Fibroblast of upper back skin (primary cell): ENCODE measurements around the gene NOS3.
A peak's percentile ranks its signal among the peaks of the same experiment; 100 is the strongest.
"Not testable (repeated sequence)": the region's sequence is repeated elsewhere in the genome, so short reads cannot be mapped to it uniquely, and the experiment has no call there.

Experiments
- DNase-seq: peaks from one replicate; pipeline ENCODE4 v3.0.0-alpha.2; 2013

NOS3 gene

DNA sequence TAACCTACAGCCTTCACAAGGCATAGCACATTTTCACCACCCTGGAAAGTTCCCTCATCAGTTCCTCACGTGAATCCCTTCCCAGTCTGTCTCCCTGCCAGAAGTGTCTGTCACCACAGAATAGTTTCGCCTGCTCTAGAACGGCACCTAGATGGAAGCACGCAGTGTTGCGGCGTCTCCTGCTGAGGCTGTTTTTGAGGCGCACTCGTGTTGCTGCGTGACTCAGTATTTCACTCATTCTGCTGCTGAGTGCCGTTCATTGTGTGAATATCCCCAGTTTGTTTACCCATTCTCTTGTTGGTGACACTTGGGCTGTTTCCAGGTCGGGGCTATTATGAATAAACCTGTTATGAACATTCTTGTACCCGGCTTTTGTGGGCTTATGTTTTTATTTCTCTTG, 12.8 kb downstream of the NOS3 start:
- DNase-seq = no peak

DNA sequence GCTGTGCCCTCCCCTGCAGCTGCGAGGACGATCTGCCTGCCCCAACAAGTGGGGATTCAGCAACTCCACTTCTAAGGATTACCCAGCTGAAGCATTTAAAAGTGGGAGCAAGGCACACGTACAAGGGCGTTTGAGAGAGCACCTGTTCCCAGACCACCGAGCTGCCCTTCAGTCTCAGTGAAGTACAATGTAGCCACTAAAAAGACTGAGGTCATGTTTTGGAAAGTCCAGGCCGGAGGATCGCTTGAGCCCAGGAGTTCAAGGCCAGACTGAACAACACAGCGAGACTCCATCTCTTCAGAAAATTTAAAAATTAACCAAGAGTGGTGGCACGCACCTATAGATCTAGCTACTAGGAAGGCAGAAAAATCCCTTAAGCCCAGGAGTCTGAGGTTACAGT, 14.7 kb downstream of the NOS3 start:
- no peak for DNase-seq

DNA sequence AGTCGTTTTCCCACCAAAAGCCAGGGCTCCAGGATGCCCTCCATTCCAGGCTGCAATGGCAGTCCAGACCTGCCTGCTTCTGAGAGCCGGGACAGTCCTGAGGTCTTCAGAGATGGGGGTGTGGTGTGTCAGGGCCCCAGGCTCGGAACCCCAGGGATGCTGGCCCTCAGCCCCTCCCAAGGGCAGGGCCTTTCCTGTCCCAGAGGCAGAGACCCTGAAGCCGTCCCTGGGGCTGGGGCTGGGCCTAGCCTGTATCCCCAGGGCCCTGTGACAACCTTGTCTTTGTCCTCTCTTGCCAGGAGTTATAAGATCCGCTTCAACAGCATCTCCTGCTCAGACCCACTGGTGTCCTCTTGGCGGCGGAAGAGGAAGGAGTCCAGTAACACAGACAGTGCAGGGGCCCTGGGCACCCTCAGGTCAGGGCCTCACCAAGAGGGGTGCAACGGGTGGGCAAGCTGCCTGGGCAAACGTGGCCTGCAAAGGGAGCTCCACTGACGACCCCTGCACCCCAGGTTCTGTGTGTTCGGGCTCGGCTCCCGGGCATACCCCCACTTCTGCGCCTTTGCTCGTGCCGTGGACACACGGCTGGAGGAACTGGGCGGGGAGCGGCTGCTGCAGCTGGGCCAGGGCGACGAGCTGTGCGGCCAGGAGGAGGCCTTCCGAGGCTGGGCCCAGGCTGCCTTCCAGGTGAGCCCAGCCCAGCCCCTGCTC, 15.9 kb downstream of the NOS3 start:
- no peak for DNase-seq

DNA sequence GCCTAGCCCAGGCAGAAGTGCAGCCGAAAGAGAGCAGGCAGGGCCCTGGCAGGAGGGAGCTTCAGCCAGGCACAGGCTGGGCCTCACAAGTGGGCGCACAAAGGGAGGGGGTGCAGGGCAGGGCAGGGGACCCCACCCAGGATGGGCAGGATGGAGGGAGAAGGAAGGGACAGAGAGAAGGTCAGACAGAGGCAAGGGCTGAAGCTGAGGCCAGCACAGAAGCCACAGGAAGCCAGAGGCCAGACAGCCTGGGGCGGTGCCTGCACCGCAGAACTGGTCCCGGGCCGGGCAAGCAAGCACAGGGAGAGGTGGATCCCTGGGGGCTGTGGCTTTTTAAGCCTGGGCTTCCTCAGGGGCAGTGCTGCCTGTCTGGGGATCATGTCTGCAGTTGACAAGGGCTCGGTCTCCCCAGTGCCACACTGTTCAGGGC, 16.7 kb downstream of the NOS3 start:
- no peak for DNase-seq

DNA sequence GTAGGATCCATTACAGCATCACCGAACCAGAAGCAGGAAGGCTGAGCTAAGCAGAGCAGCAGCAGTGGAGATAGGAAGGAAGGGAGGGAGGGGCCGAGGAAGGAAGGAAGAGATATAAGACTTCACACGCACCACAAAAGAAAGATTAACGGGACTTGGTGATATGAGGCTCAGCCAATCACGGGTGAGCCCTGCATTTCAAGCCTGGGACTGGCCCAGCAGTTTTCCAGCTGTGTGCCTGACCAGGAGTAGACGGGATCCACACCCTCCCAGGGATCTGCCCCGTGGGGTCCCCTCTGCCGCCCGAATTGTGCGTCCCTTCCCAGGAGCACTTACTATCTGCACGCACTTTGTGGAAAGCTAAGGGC, 17.3 kb downstream of the NOS3 start:
- DNase-seq = no peak

DNA sequence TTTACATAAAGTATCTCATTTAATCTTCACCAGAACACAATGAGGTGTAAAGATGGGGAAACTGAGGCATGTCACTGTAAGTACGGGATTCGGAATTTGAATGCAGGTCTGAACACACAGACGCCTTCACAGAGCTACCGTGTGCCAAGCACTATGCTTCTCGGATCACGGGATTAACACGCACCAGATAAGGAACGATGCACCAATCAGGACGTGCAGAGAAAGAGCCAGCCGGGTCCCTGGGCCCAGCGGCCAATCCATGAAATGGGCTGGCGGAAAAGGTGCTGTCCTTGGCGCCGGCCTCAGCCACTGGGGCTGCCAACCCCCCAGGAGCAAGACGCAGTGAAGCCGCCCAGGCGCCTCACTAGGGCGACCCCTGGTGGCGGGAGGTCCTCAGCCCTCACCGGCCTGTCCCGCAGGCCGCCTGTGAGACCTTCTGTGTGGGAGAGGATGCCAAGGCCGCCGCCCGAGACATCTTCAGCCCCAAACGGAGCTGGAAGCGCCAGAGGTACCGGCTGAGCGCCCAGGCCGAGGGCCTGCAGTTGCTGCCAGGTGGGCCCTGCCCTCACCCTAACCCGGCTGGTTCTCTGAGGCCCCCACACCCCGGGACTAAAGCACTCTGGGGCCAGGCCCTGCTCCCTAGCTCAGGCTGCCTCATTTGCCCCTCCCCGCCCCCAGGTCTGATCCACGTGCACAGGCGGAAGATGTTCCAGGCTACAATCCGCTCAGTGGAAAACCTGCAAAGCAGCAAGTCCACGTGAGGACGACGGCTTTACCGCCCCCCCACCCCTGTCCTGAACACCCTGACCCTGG, 17.9 kb downstream of the NOS3 start:
- peak; percentile 44 for DNase-seq

DNA sequence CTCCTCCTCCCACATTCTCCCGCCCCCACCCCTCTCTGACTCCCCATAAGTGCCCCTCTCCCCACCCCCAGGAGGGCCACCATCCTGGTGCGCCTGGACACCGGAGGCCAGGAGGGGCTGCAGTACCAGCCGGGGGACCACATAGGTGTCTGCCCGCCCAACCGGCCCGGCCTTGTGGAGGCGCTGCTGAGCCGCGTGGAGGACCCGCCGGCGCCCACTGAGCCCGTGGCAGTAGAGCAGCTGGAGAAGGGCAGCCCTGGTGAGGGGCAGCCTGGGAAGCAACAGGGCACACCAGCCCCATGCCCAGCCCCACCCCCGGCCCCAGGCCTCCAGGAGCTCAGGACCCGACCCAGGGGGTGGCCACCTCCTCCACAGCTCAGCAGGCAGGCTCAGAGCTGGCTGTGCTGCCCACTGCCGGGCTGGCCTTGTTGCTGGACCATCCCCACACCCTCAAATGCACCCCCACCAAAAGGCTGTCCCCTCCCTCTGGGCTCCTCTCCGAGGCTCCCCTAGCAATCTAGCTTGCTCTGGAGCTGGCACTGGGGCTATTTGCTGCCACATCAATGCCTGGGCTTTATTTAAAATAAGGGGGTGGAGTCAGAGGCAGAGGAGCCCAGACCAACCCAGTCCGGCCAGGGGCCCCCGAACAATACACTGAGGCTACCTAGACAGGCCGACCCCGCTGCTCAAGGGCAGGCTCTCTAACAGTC, 18.7 kb downstream of the NOS3 start:
- DNase-seq = no peak

DNA sequence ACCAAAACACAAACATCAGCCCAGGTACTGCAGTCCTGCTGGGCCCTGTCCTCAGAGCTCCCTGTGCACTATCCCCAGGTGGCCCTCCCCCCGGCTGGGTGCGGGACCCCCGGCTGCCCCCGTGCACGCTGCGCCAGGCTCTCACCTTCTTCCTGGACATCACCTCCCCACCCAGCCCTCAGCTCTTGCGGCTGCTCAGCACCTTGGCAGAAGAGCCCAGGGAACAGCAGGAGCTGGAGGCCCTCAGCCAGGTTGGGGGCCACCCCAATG, 19.2 kb downstream of the NOS3 start:
- no peak for DNase-seq

DNA sequence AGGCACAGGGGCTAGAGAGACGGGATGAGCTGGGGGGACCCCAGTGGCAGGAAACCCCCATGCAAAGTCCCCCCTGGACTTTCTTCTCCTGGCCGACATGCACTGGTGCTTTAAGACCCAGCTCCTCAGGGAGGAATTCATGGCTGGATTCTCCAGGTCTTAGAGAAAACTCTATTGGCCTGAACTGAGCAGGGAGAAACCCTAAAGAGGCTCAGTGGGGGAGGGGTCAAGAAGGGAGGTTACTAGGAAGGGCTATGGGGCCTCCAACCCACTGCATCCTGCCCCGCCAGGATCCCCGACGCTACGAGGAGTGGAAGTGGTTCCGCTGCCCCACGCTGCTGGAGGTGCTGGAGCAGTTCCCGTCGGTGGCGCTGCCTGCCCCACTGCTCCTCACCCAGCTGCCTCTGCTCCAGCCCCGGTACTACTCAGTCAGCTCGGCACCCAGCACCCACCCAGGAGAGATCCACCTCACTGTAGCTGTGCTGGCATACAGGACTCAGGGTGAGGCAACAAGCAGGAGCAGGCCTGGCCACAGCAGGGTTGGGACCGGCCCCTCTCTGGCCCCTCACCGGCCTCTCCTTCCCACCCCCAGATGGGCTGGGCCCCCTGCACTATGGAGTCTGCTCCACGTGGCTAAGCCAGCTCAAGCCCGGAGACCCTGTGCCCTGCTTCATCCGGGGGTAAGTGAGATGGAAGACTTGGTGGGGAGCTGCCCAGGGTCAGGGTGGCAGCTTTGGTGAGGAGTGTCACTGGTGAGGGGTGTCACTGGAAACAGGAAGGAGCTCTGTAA, 19.7 kb downstream of the NOS3 start:
- DNase-seq = peak; percentile 66

DNA sequence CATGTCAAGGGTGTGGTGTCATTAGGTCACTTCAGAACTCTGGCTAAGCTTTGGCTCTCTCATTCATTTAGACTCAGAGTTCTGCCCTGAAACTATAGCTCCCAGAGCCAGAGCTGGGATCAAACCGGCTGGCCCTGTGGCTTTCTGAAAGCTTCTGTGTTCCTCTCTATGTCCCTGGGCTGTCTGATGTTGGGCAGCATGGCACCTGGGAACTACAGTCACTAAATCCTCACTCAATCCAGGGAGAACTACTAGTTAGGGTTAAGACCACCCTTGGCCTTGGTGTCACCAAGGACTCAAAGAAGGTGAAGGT, 20.2 kb downstream of the NOS3 start:
- DNase-seq = no peak

DNA sequence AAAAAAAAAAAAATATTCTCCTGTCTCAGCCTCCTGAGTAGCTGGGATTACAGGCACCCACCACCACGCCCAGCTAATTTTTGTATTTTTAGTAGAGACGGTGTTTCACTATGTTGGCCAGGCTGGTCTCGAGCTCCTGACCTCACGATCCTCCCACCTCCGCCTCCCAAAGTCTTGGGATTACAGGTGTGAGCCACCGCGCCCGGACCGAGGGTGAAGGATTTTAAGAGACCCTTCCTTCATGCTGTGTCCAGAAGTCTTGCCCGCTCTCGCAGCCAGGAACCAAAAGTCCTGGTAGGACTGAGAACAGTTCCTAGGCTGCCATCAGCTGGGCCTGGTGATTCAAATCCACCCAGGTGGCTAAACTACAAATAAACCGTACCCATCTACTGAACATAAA, 20.8 kb downstream of the NOS3 start:
- DNase-seq = not testable (repeated sequence)

DNA sequence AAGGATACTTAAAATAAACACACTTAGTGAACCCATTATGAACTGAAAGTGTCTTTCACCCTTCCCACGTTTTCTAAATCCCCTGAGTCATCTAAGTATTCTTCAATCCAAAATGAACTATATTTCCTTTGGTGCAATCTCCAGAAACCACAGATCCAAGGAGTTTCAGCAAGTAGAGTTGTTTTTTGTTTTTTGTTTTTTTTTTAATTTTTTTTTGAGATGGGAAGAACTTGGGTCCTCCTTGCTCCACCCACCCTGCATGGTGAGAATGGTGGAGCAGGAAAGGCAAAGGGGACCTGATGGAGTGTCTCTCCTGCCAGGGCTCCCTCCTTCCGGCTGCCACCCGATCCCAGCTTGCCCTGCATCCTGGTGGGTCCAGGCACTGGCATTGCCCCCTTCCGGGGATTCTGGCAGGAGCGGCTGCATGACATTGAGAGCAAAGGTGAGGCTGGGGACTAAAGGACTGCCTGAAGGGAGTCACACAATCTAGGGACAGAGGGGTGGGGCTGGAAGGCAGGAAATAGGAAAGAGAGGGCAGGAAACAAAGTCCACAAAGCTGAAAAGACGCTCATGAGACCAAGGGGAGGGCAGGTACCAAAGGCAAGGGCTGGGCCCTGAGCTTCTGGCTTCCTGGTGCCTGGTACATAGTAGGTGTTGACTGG, 21.3 kb downstream of the NOS3 start:
- no peak for DNase-seq

DNA sequence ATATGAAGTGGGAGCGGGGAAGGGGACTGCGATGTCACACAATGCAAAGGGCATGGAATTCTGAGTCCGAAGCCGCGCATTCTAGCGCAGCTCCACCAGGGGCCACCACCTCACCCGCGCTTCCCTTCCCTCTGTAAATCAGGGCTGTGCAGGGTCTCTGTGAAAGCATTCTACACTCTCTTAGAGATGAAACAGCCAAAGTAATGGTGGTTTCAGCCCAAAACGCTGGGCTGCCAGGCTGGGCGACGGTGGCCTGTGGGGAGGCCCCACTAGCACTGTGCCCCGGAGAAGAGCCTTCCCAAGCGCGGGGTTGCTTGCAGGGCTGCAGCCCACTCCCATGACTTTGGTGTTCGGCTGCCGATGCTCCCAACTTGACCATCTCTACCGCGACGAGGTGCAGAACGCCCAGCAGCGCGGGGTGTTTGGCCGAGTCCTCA, 22.1 kb downstream of the NOS3 start:
- DNase-seq = peak; percentile 52

DNA sequence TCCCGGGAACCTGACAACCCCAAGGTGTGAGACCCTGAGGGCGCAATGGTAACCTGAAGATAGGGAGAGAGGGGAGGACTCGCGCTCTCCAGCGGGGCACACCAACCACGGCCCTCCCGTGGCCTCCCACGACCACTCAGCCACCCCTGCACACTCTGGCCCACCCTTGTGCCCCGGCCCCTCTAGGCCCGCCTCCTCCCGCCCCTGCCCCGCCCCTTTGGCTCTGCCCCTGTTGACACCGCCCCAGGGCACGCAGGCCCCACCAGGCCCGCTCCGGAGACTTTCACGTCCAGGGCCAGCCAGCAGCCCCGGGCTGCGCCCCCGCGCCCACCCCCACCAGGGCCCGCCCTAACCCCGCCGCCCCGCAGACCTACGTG, 22.5 kb downstream of the NOS3 start:
- no peak for DNase-seq

DNA sequence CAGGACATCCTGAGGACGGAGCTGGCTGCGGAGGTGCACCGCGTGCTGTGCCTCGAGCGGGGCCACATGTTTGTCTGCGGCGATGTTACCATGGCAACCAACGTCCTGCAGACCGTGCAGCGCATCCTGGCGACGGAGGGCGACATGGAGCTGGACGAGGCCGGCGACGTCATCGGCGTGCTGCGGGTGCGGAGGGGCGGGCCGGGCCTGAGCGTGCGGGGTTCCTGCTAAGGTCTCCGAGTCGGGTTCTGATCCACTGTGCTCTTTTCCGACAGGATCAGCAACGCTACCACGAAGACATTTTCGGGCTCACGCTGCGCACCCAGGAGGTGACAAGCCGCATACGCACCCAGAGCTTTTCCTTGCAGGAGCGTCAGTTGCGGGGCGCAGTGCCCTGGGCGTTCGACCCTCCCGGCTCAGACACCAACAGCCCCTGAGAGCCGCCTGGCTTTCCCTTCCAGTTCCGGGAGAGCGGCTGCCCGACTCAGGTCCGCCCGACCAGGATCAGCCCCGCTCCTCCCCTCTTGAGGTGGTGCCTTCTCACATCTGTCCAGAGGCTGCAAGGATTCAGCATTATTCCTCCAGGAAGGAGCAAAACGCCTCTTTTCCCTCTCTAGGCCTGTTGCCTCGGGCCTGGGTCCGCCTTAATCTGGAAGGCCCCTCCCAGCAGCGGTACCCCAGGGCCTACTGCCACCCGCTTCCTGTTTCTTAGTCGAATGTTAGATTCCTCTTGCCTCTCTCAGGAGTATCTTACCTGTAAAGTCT, 23.1 kb downstream of the NOS3 start:
- peak; percentile 70 for DNase-seq

DNA sequence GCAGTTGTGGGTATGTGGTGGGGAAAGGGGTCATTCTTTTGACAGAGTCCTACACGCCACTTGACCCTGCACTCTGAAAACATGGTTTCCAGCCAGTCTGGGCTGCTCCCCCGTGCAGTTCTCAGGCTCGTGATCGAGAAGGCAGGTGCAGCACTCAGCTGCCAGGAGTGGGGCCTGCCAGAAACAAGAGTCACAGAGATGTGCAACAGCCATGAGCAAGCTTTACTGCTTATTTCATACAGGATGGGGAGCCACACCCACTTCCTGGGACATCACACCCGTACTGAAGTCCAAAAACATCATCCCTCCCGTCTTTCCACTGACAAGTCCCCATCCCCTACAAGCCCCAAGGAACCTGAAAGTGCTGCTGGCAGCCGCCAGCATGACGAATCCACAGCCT, 24.1 kb downstream of the NOS3 start:
- no peak for DNase-seq

DNA sequence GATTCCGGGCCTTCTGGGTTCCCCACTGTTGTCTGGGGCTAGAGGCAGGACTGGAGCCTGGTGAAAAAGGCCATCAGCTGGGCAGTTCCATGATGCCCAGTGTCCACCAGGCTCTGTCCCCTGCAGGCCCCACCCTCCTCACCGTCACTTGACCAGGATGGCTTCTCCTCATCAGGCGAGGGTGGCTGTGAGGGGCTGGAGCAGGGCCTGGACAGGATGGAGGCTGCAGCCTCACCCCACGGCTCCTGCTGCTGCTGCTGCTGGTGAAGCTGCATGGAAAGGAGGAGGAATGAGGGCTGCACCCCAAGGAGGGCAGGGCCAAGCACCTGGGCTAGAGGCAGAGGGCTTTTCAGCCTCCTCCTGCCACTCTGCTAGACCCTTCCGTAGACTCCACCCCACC, 25.1 kb downstream of the NOS3 start:
- no peak for DNase-seq

DNA sequence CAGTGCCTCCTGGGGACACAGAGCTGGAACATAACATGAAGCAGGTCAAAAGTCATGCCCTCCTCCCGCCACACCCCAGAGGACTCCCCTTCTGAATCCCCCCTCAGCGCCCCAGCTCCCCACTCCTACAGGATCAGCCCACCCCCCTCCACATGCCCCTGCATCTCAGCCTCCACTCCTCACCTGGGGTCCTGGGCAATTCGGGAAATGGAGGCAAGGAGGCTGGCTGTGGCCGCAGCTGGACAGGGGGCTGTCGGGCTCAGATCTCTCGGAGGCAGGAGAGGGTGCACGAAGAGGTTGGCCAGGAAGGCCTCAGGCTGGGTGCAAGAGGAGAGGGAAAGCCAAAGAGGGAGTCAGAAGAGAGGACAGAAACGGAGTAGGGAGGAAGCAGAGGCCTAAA, 25.7 kb downstream of the NOS3 start:
- no peak for DNase-seq

DNA sequence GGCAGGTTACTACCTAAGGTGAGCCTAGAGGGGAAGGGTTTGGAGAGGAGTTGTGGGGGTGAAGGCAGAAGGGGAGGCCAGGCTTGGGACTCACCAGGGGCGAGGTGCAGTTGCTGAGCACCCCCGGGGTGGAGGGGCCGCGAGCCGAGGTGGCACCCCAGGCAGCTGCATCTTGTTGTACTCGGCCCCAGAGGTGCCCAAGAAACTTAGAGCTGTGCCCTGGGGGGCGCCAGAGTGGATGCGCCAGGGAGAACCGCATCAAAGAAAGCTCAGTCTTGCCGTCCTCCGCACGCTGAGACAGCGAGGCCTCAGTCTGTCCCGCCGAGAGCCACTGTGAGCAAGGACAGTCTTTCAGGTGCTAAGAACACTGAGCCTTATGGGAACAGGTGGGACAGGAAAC, 26.1 kb downstream of the NOS3 start:
- DNase-seq = no peak

DNA sequence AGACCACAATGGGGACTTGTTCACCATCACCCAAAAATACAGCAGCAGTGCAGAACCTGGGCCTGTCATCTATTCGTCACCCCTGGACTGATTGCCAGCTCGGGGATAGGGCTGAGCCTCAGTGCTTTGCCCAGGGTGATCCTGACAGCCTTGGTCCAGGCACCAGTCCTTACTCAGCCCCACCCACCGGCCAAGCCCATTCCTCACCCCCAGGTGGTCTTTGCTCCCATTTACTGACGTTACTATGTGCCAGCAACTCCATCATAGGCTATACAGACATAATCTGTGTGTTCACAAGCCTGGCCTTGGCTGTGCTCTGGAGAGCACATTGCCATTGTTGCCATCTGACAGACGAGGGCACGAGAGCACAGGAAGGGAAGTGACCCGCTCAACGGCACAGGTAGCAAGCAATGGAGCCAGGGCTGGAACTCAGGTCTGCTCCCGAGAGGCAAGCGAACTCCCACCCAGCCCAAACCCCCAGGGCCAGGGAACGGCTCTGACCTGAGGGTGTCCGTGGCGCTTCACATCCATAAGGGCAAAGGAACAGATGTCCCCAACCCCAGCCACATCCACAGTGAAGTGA, 26.6 kb downstream of the NOS3 start:
- no peak for DNase-seq

DNA sequence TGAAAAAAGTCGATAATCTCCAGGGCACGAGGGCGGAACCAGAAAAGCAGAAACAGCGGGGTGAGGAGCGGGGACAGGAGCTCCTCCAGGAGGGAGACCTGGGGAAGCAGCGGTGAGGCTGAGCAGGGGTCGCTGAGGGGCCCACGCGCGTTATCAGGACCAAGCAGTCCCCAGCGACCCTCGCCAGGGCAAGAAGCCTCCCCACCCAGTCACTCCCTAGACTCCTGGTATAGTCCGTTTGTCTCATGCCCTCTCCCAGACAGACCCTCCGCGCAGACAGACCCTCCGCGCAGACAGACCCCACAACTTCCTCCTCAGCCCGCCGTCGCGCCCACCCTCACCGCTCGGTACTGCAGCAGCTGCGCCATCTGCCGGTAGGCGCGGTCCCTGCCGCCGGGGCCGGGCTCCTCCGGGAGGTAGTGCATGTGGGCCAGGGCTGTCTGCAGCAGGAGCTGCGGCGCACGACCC, 27.2 kb downstream of the NOS3 start:
- DNase-seq = peak; percentile 51
